ENCODE data around the gene MCOLN1.

Gene MCOLN1

DNA sequence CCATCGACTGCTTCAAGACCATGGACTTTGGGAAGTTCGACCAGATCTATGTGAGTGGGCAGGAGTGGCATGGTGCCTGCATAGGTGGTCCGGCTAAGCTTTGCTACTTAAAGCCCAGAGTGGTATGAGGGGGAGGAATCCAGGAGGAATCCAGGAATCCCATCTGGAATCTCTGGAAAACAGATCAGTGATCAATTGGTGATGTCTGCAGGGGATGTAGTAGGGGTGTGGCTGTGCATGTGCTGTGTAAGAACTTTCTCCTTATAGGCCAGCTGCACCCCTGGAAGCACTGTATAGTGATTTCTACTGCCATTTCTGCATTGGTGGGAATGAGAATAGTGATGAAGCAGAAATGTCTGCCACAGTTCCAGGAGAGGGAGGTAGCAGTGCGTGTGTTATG lies 36.7 kb downstream of the MCOLN1 start:
- no peak overlapping the region for H3K4me3 ChIP-seq (ENCODE audit: low read length)
- DNase-seq (ENCODE audit: low read depth): no peak
- TF ChIP-seq, protein P1, sequence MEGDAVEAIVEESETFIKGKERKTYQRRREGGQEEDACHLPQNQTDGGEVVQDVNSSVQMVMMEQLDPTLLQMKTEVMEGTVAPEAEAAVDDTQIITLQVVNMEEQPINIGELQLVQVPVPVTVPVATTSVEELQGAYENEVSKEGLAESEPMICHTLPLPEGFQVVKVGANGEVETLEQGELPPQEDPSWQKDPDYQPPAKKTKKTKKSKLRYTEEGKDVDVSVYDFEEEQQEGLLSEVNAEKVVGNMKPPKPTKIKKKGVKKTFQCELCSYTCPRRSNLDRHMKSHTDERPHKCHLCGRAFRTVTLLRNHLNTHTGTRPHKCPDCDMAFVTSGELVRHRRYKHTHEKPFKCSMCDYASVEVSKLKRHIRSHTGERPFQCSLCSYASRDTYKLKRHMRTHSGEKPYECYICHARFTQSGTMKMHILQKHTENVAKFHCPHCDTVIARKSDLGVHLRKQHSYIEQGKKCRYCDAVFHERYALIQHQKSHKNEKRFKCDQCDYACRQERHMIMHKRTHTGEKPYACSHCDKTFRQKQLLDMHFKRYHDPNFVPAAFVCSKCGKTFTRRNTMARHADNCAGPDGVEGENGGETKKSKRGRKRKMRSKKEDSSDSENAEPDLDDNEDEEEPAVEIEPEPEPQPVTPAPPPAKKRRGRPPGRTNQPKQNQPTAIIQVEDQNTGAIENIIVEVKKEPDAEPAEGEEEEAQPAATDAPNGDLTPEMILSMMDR (conservative IDR thresholded peaks at IDR 0.05; ENCODE audit: low read depth, low read length): no peak

DNA sequence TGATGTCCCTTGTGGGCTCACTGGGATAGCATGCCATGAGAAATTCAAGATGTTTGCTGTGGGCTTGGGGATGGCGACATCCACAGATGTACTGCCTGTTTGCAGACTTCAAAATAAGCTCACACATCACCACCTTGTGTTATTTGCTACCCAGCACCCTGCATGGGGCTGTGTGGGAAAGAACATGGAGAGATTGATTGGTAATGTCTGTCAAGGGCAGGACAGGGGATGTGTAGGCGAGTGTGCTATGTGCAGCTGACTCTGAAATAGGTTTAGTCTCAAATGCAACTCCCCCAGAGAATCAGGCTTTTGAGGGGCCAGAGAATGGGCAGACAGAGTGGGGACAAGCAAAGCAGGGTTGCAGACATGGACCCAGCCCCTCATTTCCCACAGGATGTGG lies 37.8 kb downstream of the MCOLN1 start:
- TF ChIP-seq, protein P1 (conservative IDR thresholded peaks at IDR 0.05; ENCODE audit: low read depth, low read length): no peak
- DNase-seq (ENCODE audit: low read depth): no peak
- H3K4me3 ChIP-seq (ENCODE audit: low read length): no peak overlapping the region

DNA sequence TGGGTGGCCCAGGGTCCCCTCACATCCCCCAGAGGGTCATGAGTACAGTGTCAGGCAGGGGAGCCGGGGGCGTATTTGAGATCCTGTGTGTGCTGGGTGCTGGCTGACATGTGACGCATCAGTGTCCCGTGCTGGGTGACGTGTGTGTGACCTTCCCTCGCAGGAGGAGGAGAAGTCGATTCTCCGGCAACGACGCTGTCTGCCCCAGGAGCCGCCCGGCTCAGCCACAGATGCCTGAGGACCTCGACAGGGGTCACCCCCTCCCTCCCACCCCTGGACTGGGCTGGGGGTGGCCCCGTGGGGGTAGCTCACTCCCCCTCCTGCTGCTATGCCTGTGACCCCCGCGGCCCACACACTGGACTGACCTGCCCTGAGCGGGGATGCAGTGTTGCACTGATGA lies 38.9 kb downstream of the MCOLN1 start:
- no peak overlapping the region for H3K4me3 ChIP-seq (ENCODE audit: low read length)
- DNase-seq (ENCODE audit: low read depth): no peak

DNA sequence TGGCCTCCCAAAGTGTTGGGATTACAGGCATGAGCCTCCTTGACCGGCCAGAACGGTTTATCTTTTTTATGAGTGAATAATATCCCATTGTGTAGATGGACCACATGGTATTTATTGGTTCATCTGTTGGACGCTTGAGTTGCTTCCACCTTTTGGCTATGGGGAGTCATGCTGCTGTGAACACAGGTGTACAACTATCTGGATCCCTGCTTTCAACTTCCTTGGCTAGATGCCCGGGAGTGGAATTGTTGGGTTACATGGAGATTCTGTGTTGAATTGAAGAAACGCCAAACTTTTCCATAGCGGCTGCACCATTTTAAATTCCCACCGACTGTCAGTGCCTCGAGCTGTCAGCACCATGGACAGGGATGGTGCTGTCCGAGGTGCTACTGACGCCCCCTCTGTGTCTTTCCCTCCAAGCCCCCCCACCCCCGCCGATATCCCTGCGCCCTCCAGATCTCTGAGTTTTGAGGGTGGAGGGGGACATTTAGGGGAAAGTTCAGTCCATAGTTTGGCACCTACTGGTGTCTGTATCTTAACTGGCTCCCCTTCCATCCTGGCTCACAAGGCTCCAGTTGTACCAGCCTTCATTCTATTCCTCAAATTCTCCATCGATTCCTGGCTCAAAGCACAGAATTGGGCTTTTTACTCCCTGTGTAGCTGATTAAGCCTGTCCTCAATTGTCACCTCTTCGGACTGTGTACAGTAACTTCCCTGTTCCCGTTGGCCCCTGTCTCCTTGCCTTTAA lies 40.4 kb downstream of the MCOLN1 start:
- DNase-seq (ENCODE audit: low read depth): no peak
- TF ChIP-seq, protein P1 (conservative IDR thresholded peaks at IDR 0.05; ENCODE audit: low read depth, low read length): no peak
- H3K4me3 ChIP-seq (ENCODE audit: low read length): no peak overlapping the region

More for the DNA sequence above, 38.9 kb downstream of the MCOLN1 start:
- TF ChIP-seq, protein P1 (conservative IDR thresholded peaks at IDR 0.05; ENCODE audit: low read depth, low read length): no peak

DNA sequence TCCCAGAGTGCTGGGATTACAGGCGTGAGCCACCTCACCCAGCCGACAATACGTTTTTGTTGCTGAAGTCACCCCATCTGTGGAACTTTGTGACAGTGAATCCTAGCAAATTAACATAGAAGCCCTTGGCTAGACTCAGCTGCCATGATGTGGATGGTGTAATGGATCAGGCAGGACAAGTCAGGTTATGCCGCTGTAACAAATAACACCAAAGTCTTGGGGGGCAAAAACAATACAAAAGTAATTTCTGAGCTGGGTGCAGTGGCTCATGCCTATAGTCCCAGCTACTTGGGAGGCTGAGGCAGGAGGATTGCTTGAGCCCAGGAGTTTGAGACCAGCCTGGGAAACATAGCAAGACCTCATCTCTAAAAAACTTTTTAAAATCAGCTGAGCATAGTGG lies 42.4 kb downstream of the MCOLN1 start:
- no peak for DNase-seq (ENCODE audit: low read depth)
- TF ChIP-seq, protein P1 (conservative IDR thresholded peaks at IDR 0.05; ENCODE audit: low read depth, low read length): no peak
- H3K4me3 ChIP-seq (ENCODE audit: low read length): no peak overlapping the region

DNA sequence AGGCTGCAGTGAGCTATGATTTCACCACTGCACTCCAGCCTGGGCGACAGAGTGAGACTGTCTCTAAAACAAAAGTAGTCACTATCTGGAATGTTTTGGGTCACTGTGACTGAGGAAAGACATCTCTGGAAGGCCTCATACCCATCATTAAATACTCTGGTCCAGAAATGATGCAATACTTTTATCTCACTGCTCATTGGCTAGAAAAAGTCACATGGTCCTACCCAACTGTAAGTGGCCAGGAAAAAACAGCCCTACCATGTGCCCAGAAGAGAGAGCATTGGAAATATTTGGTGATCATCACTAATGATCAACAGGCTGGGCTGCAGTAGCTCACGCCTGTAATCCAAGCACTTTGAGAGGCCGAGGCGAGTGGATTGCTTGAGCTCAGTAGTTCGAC lies 42.9 kb downstream of the MCOLN1 start:
- H3K4me3 ChIP-seq (ENCODE audit: low read length): no peak overlapping the region
- DNase-seq (ENCODE audit: low read depth): no peak
- TF ChIP-seq, protein P1 (conservative IDR thresholded peaks at IDR 0.05; ENCODE audit: low read depth, low read length): no peak

DNA sequence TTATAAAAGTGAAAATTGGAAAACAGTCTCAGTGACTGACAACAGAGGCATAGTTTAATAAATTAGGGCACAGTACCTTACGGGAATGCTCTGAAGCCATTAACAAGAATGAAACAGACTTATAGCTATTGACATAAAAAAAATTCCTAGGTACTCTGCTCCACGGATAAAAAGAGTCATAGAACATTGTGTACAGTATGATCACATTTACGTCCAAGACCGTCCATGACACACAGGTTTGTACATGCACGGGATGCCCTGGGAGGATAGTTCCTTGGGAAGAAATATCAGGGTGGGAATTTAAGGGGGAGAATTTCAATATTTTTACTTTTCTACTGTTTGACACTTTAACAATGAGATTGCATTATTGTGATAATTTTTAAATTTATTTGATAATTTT lies 48.3 kb downstream of the MCOLN1 start:
- TF ChIP-seq, protein P1 (conservative IDR thresholded peaks at IDR 0.05; ENCODE audit: low read depth, low read length): no peak
- DNase-seq (ENCODE audit: low read depth): no peak
- no peak overlapping the region for H3K4me3 ChIP-seq (ENCODE audit: low read length)

All from retinal pigment epithelial cell (primary cell).